K562 (cell line): ENCODE results near the gene ZDHHC14. TPM values are rescaled to one million over a fixed set of nuclear protein-coding genes. Genes with fewer than 3 reads are reported as not detected.

Source experiments
- ATAC-seq: fragments of 200-7000 bp; cut with Tn5 transposase; 3 replicates; pipeline ENCODE4 v1.9.1; 2020; ENCODE audit warnings: moderate library complexity
- BruUV-seq: library from RNA; stranded (reverse); fragments of 400-500 nt; replicated peaks from 2 replicates; lab custom pipeline; 2021; lab: Mats Ljungman, UMichigan
- CTCF ChIA-PET: fragments of 300-600 bp; formaldehyde crosslinking; extraction: SDS; loops from one replicate; lab custom pipeline; 2021; ENCODE audit warnings: low intra/inter-chr PET ratio; lab: Yijun Ruan, JAX
- POLR2A ChIA-PET: fragments of 300-600, 350-650 bp; sonication (Branson Sonifier 250); formaldehyde crosslinking; extraction: SDS; loops from one replicate; lab custom pipeline; 2021; ENCODE audit warnings: antibody characterized with exemption, inconsistent platforms; lab: Yijun Ruan, JAX
- DNase-seq, 4 experiments: peaks; one replicate each; pipeline versions ENCODE4 v3.0.0 to v3.0.0-alpha.2; 2011 to 2018; ENCODE audit warnings: low spot score in 3 of 4, mixed read lengths in 3 of 4; ENCODE audit errors: extremely low read depth in 1 of 4
- FAIRE-seq: peaks from 2 replicates; lab custom pipeline; 2011; peaks lifted over from hg19 to GRCh38; lab: Jason Lieb, UNC
- H2AFZ ChIP-seq: 2 replicates; pipeline ENCODE4 v1.6.0; 2011; ENCODE audit warnings: low read depth, low read length, control low read depth, inconsistent platforms
- H3K27ac ChIP-seq: fragments of 200-600 bp; 3 replicates; pipeline ENCODE4 v1.8.0; 2011; ENCODE audit warnings: low read depth, mild to moderate bottlenecking, control low read depth, inconsistent platforms, low read length, moderate library complexity, mixed read lengths; ENCODE audit errors: extremely low read depth
- H3K27me3 ChIP-seq, 2 experiments: fragments of 300-600 bp in 1 of 2; 2 replicates in 1 of 2; 3 replicates in 1 of 2; pipeline versions ENCODE4 v1.6.0 to v1.8.0; 2011; ENCODE audit warnings: inconsistent platforms in 2 of 2, low read length in 2 of 2, mild to moderate bottlenecking in 1 of 2, mixed read lengths in 1 of 2, moderate library complexity in 1 of 2; ENCODE audit not compliant: control insufficient read depth in 2 of 2, insufficient read depth in 2 of 2
- H3K36me3 ChIP-seq: fragments of 300-600 bp; 3 replicates; pipeline ENCODE4 v1.8.0; 2011; ENCODE audit warnings: mild to moderate bottlenecking, low read length, inconsistent platforms; ENCODE audit not compliant: control insufficient read depth, insufficient read depth
- H3K4me1 ChIP-seq, 2 experiments: fragments of 200-600 bp in 1 of 2; replicated peaks in 1 of 2; 2 replicates in 1 of 2; 3 replicates in 1 of 2; pipeline versions ENCODE4 v1.5.1 to v1.8.0; 2011; ENCODE audit warnings: inconsistent platforms in 2 of 2, low read length in 2 of 2, mild to moderate bottlenecking in 1 of 2, mixed read lengths in 1 of 2, moderate library complexity in 1 of 2; ENCODE audit not compliant: control insufficient read depth in 2 of 2, insufficient read depth in 2 of 2
- H3K4me2 ChIP-seq: 2 replicates; pipeline ENCODE4 v1.6.1; 2011; ENCODE audit warnings: low read length, control low read depth, inconsistent platforms, mixed read lengths; ENCODE audit not compliant: insufficient read depth
- H3K4me3 ChIP-seq: fragments of 200-600 bp; sonication (generic), shearing (Covaris generic); 2 replicates; pipeline ENCODE4 v1.5.1; 2016; ENCODE audit warnings: control low read depth, inconsistent platforms
- H3K79me2 ChIP-seq: fragments of 200-600 bp; 3 replicates; pipeline ENCODE4 v1.8.0; 2011; ENCODE audit warnings: low read length, inconsistent platforms; ENCODE audit not compliant: control insufficient read depth, insufficient read depth
- H3K9ac ChIP-seq, 2 experiments: 2 replicates each; pipeline versions ENCODE4 v1.6.0 to v1.6.1; 2011; ENCODE audit warnings: low read depth in 2 of 2, low read length in 2 of 2, control low read depth in 1 of 2, inconsistent platforms in 1 of 2, mild to moderate bottlenecking in 1 of 2, mixed read lengths in 1 of 2; ENCODE audit not compliant: insufficient read depth in 1 of 2
- H3K9me1 ChIP-seq: one replicate; pipeline ENCODE4 v1.6.0; 2011; ENCODE audit warnings: inconsistent platforms, mild to moderate bottlenecking, low read length, moderate library complexity; ENCODE audit not compliant: control insufficient read depth, insufficient read depth
- H3K9me3 ChIP-seq: replicated peaks from 2 replicates; pipeline ENCODE4 v1.5.1; 2011; ENCODE audit warnings: low read depth, low read length, inconsistent platforms; ENCODE audit not compliant: control insufficient read depth, insufficient read depth
- H4K20me1 ChIP-seq: replicated peaks from 2 replicates; pipeline ENCODE4 v1.6.1; 2011; ENCODE audit warnings: low read length, inconsistent platforms, mixed read lengths; ENCODE audit not compliant: control insufficient read depth, insufficient read depth
- CHD4 ChIP-seq: fragments of 200-600 bp; sonication (generic); IDR thresholded peaks from 3 replicates; pipeline ENCODE4 v1.6.1; 2012; ENCODE audit warnings: low read depth, mild to moderate bottlenecking, mixed read lengths, low read length, inconsistent platforms; ENCODE audit not compliant: insufficient read depth, insufficient replicate concordance, poor library complexity, severe bottlenecking
- CREM ChIP-seq: IDR thresholded peaks from 2 replicates; pipeline ENCODE4 v1.6.1; 2014; ENCODE audit warnings: antibody characterized with exemption, low read depth
- DPF2 ChIP-seq: fragments of 450-650 bp; IDR thresholded peaks from 2 replicates; pipeline ENCODE4 v1.6.1; 2016
- FOXA1 ChIP-seq: fragments of 450-650 bp; IDR thresholded peaks from 2 replicates; pipeline ENCODE4 v1.6.1; 2016; ENCODE audit warnings: mild to moderate bottlenecking, borderline replicate concordance
- GABPA ChIP-seq: fragments of 200-800 bp; sonication (Bioruptor generic); conservative IDR thresholded peaks from 2 replicates; pipeline ENCODE4 v1.6.1; 2016; ENCODE audit warnings: low read depth, missing genetic modification characterization, missing compliant biosample characterization
- GATA2 ChIP-seq: sonication (generic); formaldehyde crosslinking; IDR thresholded peaks from 2 replicates; pipeline ENCODE4 v1.4.0; 2020; ENCODE audit warnings: mild to moderate bottlenecking, missing genetic modification reagents
- GATAD2A ChIP-seq: fragments of 450-650 bp; IDR thresholded peaks from 2 replicates; pipeline ENCODE4 v1.6.1; 2017
- HCFC1 ChIP-seq: IDR thresholded peaks from 2 replicates; pipeline ENCODE4 v1.6.1; 2012; ENCODE audit warnings: low read depth, low read length, improper control_type of control experiment
- NFIC ChIP-seq: fragments of 450-650 bp; IDR thresholded peaks from 2 replicates; pipeline ENCODE4 v1.6.1; 2017; ENCODE audit warnings: mild to moderate bottlenecking, inconsistent platforms
- PRDM10 ChIP-seq: fragments of 450-650 bp; IDR thresholded peaks from 2 replicates; pipeline ENCODE4 v1.6.1; 2018; ENCODE audit not compliant: partially characterized antibody
- TRIM24 ChIP-seq, 2 experiments: fragments of 450-650 bp; IDR thresholded peaks; 2 replicates each; pipeline ENCODE4 v1.6.1; 2016
- ZNF395 ChIP-seq: fragments of 200-800 bp; sonication (Bioruptor generic); IDR thresholded peaks from 2 replicates; pipeline ENCODE4 v1.6.1; 2017; ENCODE audit warnings: missing genetic modification characterization, missing compliant biosample characterization
- WGBS: fragments of 100-300 bp; shearing (Covaris generic); methylation state at CpG from one replicate; pipeline ENCODE4 v1.1.6; 2016; ENCODE audit warnings: low coverage, mixed read lengths; ENCODE audit not compliant: insufficient coverage; ENCODE audit errors: missing lambda C conversion rate; 5-methylcytosine and 5-hydroxymethylcytosine counted together
- in situ Hi-C: fragments of 300-500 bp; cut with MboI; formaldehyde crosslinking; loops from 4 replicates; pipeline ENCODE4 v1.15.0; 2018; ENCODE audit warnings: inconsistent platforms, mixed read lengths
- intact Hi-C: fragments of 100-400 bp; cut with micrococcal nuclease; formaldehyde crosslinking; loops from 2 replicates; pipeline ENCODE4 v1.14.2; 2022
- polyA plus RNA-seq, 8 experiments: library from polyadenylated mRNA; depleted of rRNA in 4 of 8; stranded (reverse) in 5 of 8; unstranded in 3 of 8; fragments of >200 nt; fragmentation: Nextera tagmentation in 2 of 8; fragmentation: Illumina TruSeq in 1 of 8; extraction: Ambion mirVana in 2 of 8; extraction: Trizol in 1 of 8; gene quantifications; 2 replicates each; pipeline versions ENCODE4 v1.2.1 to v1.2.3, GENCODE V29; 2011 to 2014; ENCODE audit warnings: inconsistent platforms in 1 of 8, missing spikeins in 1 of 8
- total RNA-seq, 7 experiments: library from RNA; depleted of rRNA in 6 of 7; stranded (reverse); fragments of >200 nt in 6 of 7; fragmentation: Illumina TruSeq in 2 of 7; extraction: Trizol in 2 of 7; gene quantifications; 2 replicates each; pipeline versions ENCODE4 v1.2.1 to v1.2.3, GENCODE V29; 2011 to 2021; ENCODE audit warnings: low replicate concordance in 1 of 7
- TF ChIP-seq, protein P1 (sequence below): fragments of 450-650 bp; formaldehyde crosslinking; IDR thresholded peaks from 2 replicates; pipeline ENCODE4 v1.4.0; 2022; ENCODE audit warnings: mild to moderate bottlenecking, moderate library complexity
- TF ChIP-seq, protein P2 (sequence below), 2 experiments: IDR thresholded peaks in 1 of 2; conservative IDR thresholded peaks in 1 of 2; 2 replicates each; pipeline ENCODE4 v1.6.1; 2016; ENCODE audit warnings: low read depth in 2 of 2, mild to moderate bottlenecking in 1 of 2, missing compliant biosample characterization in 1 of 2, missing genetic modification characterization in 1 of 2, moderate library complexity in 1 of 2

The ZDHHC14 gene
- total and polyA plus RNA-seq, 9 of the 15 experiments (the other 6 are each of a cell fraction or from before 2014, with no cell fraction given): 0.92 to 23.1 (median 13.8) TPM

DNA sequence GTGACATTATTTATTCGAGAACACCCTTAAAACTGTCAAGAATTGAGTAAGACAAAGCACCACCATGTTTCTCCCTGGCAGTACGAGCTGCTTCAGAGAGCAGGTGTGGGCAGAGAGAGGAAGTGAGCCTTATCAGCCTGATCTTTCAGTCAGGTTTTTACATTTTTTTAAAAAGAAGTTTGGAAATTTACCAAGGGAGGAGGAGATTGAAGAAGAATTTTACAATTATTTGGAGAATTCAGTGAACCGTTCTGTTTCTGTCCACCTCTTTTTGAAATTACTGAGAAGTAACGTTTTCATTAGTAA is 75.5 kb downstream of the ZDHHC14 start:
- Histone ChIP-seq H3K27me3 (no peaks in the 10 kb centered on the region), H3K27ac (peak overlapping the region; percentile 34; the same call in 1 of the 3 replicates), H3K79me2 (peaks cover 40% of the 10 kb centered on the region), H3K4me1 (peaks cover 41 to 47% of the 10 kb centered on the region in 2 experiments), H3K36me3 (no peaks in the 10 kb centered on the region), H3K4me3 (no peak overlapping the region), H3K9ac (peak overlapping the region; percentile 43 to 79; a peak in 1 of 4 replicates), H3K4me2 (peak overlapping the region; percentile 65), H4K20me1 (0 out of 2 replicates have a peak, but pooled peaks cover 5% of the 10 kb centered on the region), H3K9me1 (no peaks in the 10 kb centered on the region), H2AFZ (peak overlapping the region; percentile 12), H3K9me3 (no peaks in the 10 kb centered on the region)
- intact Hi-C loops (no loop called here), in situ Hi-C loops (no loop called here)
- DNase-seq: no peak
- ATAC-seq: peak; percentile 7; the same call in 2 of the 3 replicates
- CTCF ChIA-PET: no interaction called here
- WGBS: 37% methylated on average over 4 of the region's 4 CpGs
- POLR2A ChIA-PET: interaction anchor here (0.7 to 1.4 kb wide), 2 partner anchors 9 to 284 kb away, joined by 3 to 7 read pairs; no protein-coding TSS in a partner anchor
- no peak for FAIRE-seq
- no TSS peak for BruUV-seq
- TF ChIP-seq HCFC1 (0 out of 2 replicates have a peak, but pooled peaks have one; percentile 17), GATA2 (CRISPR knock-in tag) (peak; percentile 81), CHD4 (no peak), GATAD2A (0 out of 2 replicates have a peak, but pooled peaks have one; percentile 36), ZNF395 (CRISPR knock-in tag) (0 out of 2 replicates have a peak, but pooled peaks have one; percentile 32), DPF2 (peak; percentile 4; the same call in 1 of the 2 replicates), TRIM24 (IDR thresholded peaks at IDR 0.05) (no peak), NFIC (0 out of 2 replicates have a peak, but pooled peaks have one; percentile 14), CREM (0 out of 2 replicates have a peak, but pooled peaks have one; percentile 3), PRDM10 (no peak), FOXA1 (no peak), GABPA (tag) (peak; percentile 56)
- TF ChIP-seq, protein P1, sequence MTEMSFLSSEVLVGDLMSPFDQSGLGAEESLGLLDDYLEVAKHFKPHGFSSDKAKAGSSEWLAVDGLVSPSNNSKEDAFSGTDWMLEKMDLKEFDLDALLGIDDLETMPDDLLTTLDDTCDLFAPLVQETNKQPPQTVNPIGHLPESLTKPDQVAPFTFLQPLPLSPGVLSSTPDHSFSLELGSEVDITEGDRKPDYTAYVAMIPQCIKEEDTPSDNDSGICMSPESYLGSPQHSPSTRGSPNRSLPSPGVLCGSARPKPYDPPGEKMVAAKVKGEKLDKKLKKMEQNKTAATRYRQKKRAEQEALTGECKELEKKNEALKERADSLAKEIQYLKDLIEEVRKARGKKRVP (CRISPR knock-in tag): no peak
- TF ChIP-seq, protein P2, sequence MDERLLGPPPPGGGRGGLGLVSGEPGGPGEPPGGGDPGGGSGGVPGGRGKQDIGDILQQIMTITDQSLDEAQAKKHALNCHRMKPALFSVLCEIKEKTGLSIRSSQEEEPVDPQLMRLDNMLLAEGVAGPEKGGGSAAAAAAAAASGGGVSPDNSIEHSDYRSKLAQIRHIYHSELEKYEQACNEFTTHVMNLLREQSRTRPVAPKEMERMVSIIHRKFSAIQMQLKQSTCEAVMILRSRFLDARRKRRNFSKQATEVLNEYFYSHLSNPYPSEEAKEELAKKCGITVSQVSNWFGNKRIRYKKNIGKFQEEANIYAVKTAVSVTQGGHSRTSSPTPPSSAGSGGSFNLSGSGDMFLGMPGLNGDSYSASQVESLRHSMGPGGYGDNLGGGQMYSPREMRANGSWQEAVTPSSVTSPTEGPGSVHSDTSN (CRISPR knock-in tag; IDR thresholded peaks at IDR 0.05; ENCODE audit: low read depth): no peak
- TF ChIP-seq, protein P2 (tag; conservative IDR thresholded peaks at IDR 0.05; ENCODE audit: low read depth): peak; percentile 71
